ENCODE measurements around the gene GNG12. TPM values are rescaled to one million over a fixed set of nuclear protein-coding genes. Genes with fewer than 3 reads are reported as not detected.

The GNG12 gene
- total RNA-seq, 1 donor from 2014 or later, result 71.5 TPM

DNA sequence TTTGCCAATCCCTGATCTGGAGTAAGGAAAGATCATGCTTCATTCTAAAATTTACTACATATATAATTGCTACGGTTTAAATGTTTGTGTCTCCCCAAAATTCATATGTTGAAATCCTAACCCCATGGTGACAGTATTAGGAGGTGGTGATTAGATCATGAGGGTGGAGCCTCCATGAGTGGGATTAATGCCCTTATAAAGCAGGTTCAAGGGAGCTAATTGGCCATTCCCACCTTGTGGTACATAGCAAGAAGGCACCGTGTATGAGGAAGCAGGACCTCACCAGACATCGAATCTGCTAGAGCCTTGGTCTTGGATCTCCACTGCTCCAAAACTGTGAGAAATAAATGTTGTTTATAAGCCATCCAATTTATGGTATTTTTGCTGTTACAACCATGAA is 92.7 kb downstream of the GNG12 start:
- H3K27me3 ChIP-seq, result no peaks in the 10 kb centered on the region
- intact Hi-C loops (cut with DNase I), result no loop called here
- H3K27ac ChIP-seq, result no peak overlapping the region
- H3K4me3 ChIP-seq, result no peak overlapping the region
- H3K9me3 ChIP-seq, result no peaks in the 10 kb centered on the region
- DNase-seq (ENCODE audit: extremely low spot score in 2 of 2), result no peak
- no peak for TF ChIP-seq POLR2A (IDR thresholded peaks at IDR 0.05)
- no peak for TF ChIP-seq POLR2AphosphoS5 (IDR thresholded peaks at IDR 0.05; ENCODE audit: insufficient read depth in 1 of 2, low read depth in 1 of 2)
- TF ChIP-seq, protein P1, sequence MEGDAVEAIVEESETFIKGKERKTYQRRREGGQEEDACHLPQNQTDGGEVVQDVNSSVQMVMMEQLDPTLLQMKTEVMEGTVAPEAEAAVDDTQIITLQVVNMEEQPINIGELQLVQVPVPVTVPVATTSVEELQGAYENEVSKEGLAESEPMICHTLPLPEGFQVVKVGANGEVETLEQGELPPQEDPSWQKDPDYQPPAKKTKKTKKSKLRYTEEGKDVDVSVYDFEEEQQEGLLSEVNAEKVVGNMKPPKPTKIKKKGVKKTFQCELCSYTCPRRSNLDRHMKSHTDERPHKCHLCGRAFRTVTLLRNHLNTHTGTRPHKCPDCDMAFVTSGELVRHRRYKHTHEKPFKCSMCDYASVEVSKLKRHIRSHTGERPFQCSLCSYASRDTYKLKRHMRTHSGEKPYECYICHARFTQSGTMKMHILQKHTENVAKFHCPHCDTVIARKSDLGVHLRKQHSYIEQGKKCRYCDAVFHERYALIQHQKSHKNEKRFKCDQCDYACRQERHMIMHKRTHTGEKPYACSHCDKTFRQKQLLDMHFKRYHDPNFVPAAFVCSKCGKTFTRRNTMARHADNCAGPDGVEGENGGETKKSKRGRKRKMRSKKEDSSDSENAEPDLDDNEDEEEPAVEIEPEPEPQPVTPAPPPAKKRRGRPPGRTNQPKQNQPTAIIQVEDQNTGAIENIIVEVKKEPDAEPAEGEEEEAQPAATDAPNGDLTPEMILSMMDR (IDR thresholded peaks at IDR 0.05), result no peak
- H3K36me3 ChIP-seq, result no peaks in the 10 kb centered on the region
- peaks cover 24% of the 10 kb centered on the region for H3K4me1 ChIP-seq

DNA sequence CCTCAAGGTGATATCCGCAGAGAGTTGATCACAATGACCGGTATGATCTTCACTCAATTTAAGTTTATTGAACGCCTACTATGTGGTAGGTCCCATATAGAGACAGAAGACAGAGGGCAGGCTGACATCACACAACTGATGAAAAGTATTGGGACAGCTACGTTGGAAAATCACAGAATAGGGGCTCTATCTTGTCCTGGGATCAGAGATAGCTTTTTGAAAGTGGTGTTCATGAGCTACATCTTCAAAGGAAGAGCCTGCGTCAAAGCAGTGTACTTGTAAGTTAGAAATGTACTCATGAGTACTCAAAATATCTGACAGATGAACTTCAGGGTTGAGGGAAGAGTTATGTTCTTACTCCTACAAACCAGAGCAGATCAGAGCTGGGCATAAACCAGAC is 93.9 kb downstream of the GNG12 start:
- no peaks in the 10 kb centered on the region for H3K36me3 ChIP-seq
- H3K4me1 ChIP-seq, result peaks cover 36% of the 10 kb centered on the region
- DNase-seq (ENCODE audit: extremely low spot score in 2 of 2), result no peak
- no peaks in the 10 kb centered on the region for H3K9me3 ChIP-seq
- H3K27ac ChIP-seq, result no peak overlapping the region
- TF ChIP-seq, protein P1 (IDR thresholded peaks at IDR 0.05), result no peak
- TF ChIP-seq POLR2AphosphoS5 (IDR thresholded peaks at IDR 0.05; ENCODE audit: insufficient read depth in 1 of 2, low read depth in 1 of 2) (no peak), POLR2A (IDR thresholded peaks at IDR 0.05) (no peak)
- H3K4me3 ChIP-seq, result no peak overlapping the region
- no peaks in the 10 kb centered on the region for H3K27me3 ChIP-seq
- intact Hi-C loops (cut with DNase I), result no loop called here

DNA sequence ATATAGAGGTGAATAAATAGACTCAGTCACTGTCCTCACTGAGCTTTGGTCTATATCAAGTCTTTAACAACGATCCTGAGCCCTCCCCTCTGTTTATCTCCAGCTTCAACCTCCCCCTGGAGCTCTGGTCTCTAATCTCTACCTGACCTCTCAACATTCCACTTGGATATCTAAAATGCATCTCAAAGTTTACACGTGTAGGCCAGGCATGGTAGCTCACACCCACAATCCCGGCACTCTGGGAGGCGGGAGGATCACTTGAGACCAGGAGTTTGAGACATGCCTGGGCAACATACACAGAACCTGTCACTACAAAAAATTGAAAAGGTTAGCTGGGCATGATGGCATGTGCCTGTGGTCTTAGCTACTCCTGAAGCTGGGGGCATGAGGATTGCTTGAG is 94.9 kb downstream of the GNG12 start:
- no peaks in the 10 kb centered on the region for H3K27me3 ChIP-seq
- H3K27ac ChIP-seq, result no peak overlapping the region
- no peaks in the 10 kb centered on the region for H3K36me3 ChIP-seq
- no peaks in the 10 kb centered on the region for H3K9me3 ChIP-seq
- H3K4me1 ChIP-seq, result peaks cover 45% of the 10 kb centered on the region
- no peak overlapping the region for H3K4me3 ChIP-seq
- intact Hi-C loops (cut with DNase I), result no loop called here
- TF ChIP-seq POLR2AphosphoS5 (IDR thresholded peaks at IDR 0.05; ENCODE audit: insufficient read depth in 1 of 2, low read depth in 1 of 2) (no peak), POLR2A (IDR thresholded peaks at IDR 0.05) (no peak)
- TF ChIP-seq, protein P1 (IDR thresholded peaks at IDR 0.05), result no peak
- DNase-seq (ENCODE audit: extremely low spot score in 2 of 2), result no peak

DNA sequence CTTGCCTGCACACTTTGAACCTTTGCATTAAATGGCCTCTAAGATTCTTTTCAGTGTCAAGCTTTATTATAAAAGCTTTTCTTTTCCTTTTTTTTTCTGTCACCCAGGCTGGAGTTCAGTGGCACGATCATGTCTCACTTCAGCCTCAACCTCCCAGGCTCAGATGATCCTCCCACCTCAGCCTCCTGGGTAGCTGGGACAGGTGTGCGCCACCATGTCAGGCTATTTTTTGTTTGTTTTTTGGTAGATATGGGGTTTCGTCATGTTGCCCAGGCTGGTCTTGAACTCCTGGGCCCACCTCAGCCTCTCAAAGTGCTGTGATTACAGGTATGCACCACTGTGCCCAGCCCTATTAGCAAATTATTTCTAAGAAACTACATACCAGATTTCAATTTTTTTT is 95.4 kb downstream of the GNG12 start:
- Histone ChIP-seq H3K27ac (no peak overlapping the region), H3K27me3 (no peaks in the 10 kb centered on the region), H3K36me3 (no peaks in the 10 kb centered on the region), H3K4me3 (no peak overlapping the region), H3K4me1 (peaks cover 49% of the 10 kb centered on the region), H3K9me3 (no peaks in the 10 kb centered on the region)
- no peak for DNase-seq (ENCODE audit: extremely low spot score in 2 of 2)
- no peak for TF ChIP-seq POLR2A (IDR thresholded peaks at IDR 0.05)
- TF ChIP-seq, protein P1 (IDR thresholded peaks at IDR 0.05), result no peak
- no peak for TF ChIP-seq POLR2AphosphoS5 (IDR thresholded peaks at IDR 0.05; ENCODE audit: insufficient read depth in 1 of 2, low read depth in 1 of 2)
- intact Hi-C loops (cut with DNase I), result no loop called here

DNA sequence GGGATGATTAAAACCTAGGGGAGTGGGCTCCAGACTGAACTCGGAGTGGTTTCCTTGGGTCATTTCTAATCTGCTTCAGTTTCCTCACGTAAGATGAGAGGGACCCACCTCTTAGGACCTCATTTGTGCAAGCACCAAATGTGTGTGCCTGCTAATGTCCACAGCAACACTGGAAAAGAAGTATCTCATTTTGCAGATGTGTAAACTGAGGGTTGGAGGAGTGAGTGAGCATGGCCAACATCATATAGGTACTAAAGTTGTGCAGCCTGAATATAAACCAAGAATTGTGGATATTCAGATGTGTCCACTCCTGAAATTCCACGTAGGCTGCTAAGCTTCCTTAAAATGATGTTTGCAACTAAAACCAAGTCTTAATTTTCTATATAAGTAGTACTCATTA is 96.5 kb downstream of the GNG12 start:
- H3K9me3 ChIP-seq, result no peaks in the 10 kb centered on the region
- no peaks in the 10 kb centered on the region for H3K36me3 ChIP-seq
- TF ChIP-seq, protein P1 (IDR thresholded peaks at IDR 0.05), result no peak
- no peak for TF ChIP-seq POLR2AphosphoS5 (IDR thresholded peaks at IDR 0.05; ENCODE audit: insufficient read depth in 1 of 2, low read depth in 1 of 2)
- TF ChIP-seq POLR2A (IDR thresholded peaks at IDR 0.05), result no peak
- peak overlapping the region; percentile 65 for H3K27ac ChIP-seq
- no peak overlapping the region for H3K4me3 ChIP-seq
- no peak for DNase-seq (ENCODE audit: extremely low spot score in 2 of 2)
- peaks cover 57% of the 10 kb centered on the region for H3K4me1 ChIP-seq
- intact Hi-C loops (cut with DNase I), result no loop called here
- no peaks in the 10 kb centered on the region for H3K27me3 ChIP-seq
